HL-60 (cell line): ENCODE results near the gene CD44.

Source experiments
- DNase-seq, 2 experiments: peaks; one replicate each; pipeline ENCODE4 v3.0.0-alpha.2; 2010 to 2020; ENCODE audit warnings: low read depth in 1 of 2, low spot score in 1 of 2
- H3K27ac ChIP-seq: fragments of 250-450 bp; sonication (Bioruptor Pico); replicated peaks from 2 replicates; pipeline ENCODE4 v1.5.1; 2020; ENCODE audit warnings: mild to moderate bottlenecking, moderate library complexity
- H3K27me3 ChIP-seq: fragments of 250-450 bp; sonication (Bioruptor Pico); 2 replicates; pipeline ENCODE4 v1.5.1; 2021; ENCODE audit warnings: mild to moderate bottlenecking, moderate library complexity; ENCODE audit not compliant: insufficient read depth, poor library complexity, severe bottlenecking
- H3K4me3 ChIP-seq: replicated peaks from 2 replicates; pipeline ENCODE4 v1.5.1; 2011; ENCODE audit warnings: mild to moderate bottlenecking, control low read depth, low read length; ENCODE audit not compliant: insufficient read depth
- GABPA ChIP-seq: IDR thresholded peaks from 2 replicates; pipeline ENCODE4 v1.6.1; 2012; ENCODE audit warnings: low read depth
- POLR2AphosphoS5 ChIP-seq: IDR thresholded peaks from 2 replicates; pipeline ENCODE4 v1.6.1; 2012; ENCODE audit warnings: low read depth
- SPI1 ChIP-seq: IDR thresholded peaks from 2 replicates; pipeline ENCODE4 v1.6.1; 2012; ENCODE audit warnings: low read depth, mild to moderate bottlenecking, borderline replicate concordance
- TF ChIP-seq, protein P1 (sequence below): IDR thresholded peaks from 2 replicates; pipeline ENCODE4 v1.6.1; 2012; ENCODE audit warnings: low read depth; ENCODE audit not compliant: insufficient replicate concordance
- TF ChIP-seq, protein P2 (sequence below): IDR thresholded peaks from one replicate; pipeline ENCODE4 v1.5.1; 2011; ENCODE audit warnings: low read length, control low read depth, inconsistent platforms; ENCODE audit not compliant: insufficient read depth

The CD44 gene

DNA sequence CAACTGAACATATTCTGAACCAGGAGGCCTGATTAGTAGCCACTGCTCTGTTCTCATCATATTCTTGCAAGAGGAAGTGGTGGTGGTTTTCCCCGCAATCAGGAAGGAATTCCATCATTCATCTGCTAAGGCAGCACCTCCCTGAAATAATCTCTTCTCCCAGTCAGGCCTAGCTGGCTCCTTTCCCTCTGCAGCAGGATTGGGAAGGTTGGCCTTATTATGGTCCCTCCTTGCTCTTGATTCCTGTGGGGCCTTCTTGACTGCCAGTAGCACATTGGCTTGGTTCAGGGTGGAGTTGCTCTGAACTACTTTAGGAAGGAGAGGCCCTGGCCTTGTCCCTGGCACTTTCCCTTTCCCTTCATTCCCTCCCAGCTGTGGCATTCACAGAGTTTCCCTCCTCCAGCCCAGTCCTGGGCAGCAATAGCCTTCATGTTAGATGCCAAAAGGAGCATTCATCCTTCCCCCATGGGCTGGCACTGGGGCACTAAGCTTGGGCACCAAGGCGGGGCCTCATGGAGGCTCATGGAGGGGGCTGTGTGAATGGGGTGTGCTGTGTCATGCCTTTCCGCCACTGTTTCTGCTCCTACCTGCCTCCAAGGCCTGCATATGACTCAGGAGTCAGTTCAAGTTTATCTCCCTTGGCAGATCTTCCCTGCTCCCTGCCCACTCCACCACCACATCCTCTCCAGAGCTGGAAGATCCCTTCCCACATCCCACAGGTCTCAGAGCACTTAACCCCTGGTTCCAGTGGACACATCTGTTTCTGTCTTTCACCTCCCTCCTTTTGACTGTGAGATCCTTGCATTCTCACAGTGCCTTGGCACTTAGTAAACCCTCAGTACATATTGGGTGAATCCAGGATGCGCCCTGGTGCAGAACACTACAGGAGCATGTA, 27.6 kb upstream of the CD44 start:
- TF ChIP-seq, protein P1, sequence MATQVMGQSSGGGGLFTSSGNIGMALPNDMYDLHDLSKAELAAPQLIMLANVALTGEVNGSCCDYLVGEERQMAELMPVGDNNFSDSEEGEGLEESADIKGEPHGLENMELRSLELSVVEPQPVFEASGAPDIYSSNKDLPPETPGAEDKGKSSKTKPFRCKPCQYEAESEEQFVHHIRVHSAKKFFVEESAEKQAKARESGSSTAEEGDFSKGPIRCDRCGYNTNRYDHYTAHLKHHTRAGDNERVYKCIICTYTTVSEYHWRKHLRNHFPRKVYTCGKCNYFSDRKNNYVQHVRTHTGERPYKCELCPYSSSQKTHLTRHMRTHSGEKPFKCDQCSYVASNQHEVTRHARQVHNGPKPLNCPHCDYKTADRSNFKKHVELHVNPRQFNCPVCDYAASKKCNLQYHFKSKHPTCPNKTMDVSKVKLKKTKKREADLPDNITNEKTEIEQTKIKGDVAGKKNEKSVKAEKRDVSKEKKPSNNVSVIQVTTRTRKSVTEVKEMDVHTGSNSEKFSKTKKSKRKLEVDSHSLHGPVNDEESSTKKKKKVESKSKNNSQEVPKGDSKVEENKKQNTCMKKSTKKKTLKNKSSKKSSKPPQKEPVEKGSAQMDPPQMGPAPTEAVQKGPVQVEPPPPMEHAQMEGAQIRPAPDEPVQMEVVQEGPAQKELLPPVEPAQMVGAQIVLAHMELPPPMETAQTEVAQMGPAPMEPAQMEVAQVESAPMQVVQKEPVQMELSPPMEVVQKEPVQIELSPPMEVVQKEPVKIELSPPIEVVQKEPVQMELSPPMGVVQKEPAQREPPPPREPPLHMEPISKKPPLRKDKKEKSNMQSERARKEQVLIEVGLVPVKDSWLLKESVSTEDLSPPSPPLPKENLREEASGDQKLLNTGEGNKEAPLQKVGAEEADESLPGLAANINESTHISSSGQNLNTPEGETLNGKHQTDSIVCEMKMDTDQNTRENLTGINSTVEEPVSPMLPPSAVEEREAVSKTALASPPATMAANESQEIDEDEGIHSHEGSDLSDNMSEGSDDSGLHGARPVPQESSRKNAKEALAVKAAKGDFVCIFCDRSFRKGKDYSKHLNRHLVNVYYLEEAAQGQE = no peak
- TF ChIP-seq SPI1 = peak; percentile 77
- no peak overlapping the region for H3K4me3 ChIP-seq
- no peaks in the 10 kb centered on the region for H3K27me3 ChIP-seq
- peak in 1 of 2 experiments; percentile 36 for DNase-seq
- H3K27ac ChIP-seq = no peak overlapping the region

DNA sequence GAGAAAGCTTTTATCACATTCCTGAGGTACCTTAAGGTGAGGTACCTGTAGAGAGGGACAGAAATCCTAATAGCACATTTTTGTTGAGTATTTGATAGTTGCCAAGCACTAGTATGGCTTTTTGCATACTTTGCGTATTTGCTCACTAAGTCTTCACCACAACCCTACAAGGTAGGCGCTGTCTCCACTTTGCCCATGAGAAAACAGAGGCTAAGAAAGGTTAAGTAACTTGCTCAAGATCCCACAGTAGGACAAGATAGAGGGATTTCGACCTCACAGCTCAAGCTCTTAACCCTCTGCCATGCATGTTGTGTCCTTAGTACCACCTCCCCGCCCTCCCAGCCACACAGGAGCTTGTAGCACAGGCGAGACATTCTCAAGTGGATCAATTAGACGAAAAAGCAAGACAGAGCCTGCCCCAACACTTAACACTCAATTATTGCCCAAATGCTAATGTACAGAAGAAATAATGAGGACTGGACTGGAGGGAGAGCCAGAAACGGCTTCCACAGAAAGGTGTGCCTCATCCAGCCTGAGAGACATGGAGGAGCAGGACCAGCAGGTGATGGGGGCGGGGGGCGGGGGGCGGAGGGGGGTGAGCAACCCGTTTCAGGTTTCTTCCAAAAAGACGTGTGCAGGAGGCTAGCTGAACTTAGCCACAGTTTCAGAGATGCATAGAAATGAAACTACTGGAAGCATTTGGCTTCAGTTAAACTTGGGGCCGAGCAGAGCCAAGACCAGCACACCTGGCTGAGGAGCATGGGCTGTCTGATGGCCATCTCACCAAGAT, 26.7 kb upstream of the CD44 start:
- Histone ChIP-seq H3K27ac (no peak overlapping the region), H3K4me3 (no peak overlapping the region), H3K27me3 (no peaks in the 10 kb centered on the region)
- no peak for DNase-seq
- no peak for TF ChIP-seq SPI1
- TF ChIP-seq, protein P2, sequence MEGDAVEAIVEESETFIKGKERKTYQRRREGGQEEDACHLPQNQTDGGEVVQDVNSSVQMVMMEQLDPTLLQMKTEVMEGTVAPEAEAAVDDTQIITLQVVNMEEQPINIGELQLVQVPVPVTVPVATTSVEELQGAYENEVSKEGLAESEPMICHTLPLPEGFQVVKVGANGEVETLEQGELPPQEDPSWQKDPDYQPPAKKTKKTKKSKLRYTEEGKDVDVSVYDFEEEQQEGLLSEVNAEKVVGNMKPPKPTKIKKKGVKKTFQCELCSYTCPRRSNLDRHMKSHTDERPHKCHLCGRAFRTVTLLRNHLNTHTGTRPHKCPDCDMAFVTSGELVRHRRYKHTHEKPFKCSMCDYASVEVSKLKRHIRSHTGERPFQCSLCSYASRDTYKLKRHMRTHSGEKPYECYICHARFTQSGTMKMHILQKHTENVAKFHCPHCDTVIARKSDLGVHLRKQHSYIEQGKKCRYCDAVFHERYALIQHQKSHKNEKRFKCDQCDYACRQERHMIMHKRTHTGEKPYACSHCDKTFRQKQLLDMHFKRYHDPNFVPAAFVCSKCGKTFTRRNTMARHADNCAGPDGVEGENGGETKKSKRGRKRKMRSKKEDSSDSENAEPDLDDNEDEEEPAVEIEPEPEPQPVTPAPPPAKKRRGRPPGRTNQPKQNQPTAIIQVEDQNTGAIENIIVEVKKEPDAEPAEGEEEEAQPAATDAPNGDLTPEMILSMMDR = no peak
- TF ChIP-seq POLR2AphosphoS5 = no peak
- TF ChIP-seq, protein P1 = no peak
- no peak for TF ChIP-seq GABPA

DNA sequence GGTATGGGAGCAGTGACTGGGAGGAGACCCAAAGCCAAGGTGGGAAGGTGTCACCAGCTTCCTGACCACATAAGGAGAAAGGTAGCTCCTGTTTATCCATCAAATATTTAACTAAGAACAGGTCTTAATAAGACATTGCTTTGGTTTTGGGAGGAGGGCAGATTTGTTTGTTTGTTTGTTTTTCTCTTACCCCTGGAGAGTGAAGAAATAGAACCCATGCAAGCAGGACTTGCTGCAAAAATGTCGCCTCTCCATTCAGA, 26.2 kb upstream of the CD44 start:
- DNase-seq = no peak
- Histone ChIP-seq H3K27me3 (no peaks in the 10 kb centered on the region), H3K4me3 (no peak overlapping the region), H3K27ac (no peak overlapping the region)
- no peak for TF ChIP-seq GABPA
- TF ChIP-seq SPI1 = no peak
- TF ChIP-seq, protein P2 = no peak
- TF ChIP-seq, protein P1 = no peak
- no peak for TF ChIP-seq POLR2AphosphoS5
